Measurements from ENCODE around the gene STRC.
"Not testable (repeated sequence)": the region's sequence is repeated elsewhere in the genome, so short reads cannot be mapped to it uniquely, and the experiment has no call there.

Gene STRC

DNA sequence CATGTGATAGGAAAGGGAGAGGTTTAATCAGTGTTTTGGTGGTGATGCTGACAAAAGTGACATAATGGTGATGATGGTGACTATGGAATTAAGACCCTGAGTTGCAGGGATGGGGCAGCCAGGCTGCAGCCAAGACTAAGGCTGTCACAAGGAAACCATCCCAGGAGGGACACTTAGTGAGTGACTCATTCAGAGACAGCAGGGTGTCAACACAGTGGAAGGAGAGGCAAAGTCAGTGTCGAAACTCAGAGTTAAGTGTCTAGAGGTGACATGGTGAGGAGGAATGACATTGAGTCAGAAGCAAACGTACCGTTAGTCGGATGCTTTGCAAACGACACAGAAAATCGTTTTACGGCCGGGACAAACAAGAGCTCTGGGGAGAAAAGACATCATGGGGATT is 54.8 kb downstream of the STRC start:
- not testable (repeated sequence) for DNase-seq (ENCODE audit: low spot score)

DNA sequence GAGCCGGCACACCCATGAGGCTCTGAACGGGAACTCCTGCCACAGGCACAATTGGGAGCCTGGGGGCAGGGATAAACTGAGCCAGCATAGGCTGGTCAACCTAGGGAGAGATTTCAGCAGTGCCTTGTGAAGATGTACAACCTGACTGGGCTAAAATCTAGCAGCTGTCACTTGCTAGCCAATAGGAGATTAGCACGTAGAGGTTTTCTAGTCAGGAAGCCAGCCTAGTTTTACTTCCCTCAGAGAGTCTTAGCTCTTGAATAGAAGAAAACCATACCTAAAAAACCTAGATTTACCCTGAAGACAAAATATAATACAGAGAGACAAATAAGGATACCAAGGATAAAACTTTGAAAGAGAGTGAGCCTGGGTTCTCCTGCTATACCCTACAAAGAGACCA is 55.8 kb downstream of the STRC start:
- not testable (repeated sequence) for DNase-seq (ENCODE audit: low spot score)

DNA sequence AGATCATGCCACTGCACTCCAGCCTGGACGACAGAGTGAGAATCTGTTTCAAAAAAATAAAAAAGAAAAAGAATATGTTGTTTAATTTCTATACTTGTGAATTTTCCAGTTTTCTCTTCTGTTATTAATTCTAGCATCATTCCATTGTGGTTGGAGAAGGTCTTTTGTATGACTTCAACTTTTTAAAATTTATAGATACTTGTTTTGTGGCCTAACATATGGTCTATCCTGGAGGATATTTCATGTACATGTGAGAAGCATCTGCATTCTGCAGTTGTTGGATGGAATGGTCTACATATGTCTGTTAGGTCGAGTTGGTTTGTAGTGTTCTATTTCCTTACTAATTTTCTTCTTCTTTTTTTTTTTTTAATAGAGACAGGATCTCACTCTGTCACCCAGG is 65.6 kb downstream of the STRC start:
- no peak for DNase-seq (ENCODE audit: low spot score)

DNA sequence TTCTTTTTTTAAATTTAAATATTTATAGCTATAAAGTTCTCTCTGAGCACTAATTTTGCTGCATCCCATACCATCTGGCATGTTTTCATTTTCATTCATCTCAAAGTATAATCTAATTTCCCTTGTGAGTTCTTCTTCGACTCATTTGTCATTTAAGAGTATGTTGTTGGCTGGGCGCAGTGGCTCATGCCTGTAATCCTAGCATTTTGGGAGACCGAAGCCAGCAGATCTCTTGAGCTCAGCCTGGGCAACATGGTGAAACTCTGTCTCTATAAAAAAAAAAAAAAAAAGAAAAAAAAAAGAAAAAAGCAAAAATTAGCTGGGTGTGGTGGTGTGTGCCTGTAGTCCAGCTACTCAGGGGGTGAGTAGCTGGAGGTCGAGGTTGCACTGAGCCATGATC is 66.3 kb downstream of the STRC start:
- DNase-seq (ENCODE audit: low spot score) = no peak

DNA sequence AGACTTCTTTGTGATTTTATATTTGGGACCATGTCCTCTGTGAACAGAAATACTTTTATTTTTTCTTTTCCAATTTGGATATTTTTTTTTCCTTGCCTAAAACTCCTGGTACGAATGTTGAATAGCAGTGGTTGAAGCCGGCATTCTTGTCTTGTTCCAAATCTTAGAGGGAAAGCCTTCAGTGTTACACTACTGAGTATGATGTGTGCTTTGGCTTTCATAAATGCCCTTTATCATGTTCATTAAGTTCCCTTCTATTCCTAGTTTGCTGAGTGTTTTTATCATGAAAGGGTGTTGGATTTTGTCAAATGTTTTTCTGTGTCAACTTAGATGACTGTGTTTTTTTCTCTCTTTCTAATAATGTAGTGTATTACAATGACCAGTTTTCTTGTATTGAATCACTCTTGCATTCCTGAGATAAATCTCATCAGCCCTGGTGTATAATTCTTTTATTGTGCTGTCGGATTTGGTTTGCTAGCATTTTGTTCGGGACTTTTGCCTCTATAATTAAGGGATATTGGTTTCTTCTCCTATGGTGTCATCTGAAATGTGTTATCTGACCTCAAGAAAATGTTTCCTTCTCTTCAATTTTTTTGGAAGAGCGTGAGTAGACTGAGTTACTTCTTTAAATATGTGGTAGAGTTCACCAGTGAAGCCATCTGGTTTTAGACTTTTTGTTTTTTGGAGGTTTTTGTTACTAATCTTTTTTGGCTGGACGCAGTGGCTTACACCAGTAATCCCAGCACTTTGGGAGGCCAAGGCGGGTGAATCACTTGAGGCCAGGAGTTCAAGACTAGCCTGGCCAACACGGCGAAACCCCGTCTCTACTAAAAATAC is 67.9 kb downstream of the STRC start:
- no peak for DNase-seq (ENCODE audit: low spot score)

Measured in cerebellar cortex (tissue), 1 donor.